HEK293 (cell line): ENCODE data around the gene PDE1C.

Experiments
- CTCF ChIA-PET: fragments of 350-600 bp; formaldehyde crosslinking; extraction: SDS; loops from one replicate; lab custom pipeline; 2021; ENCODE audit warnings: antibody characterized with exemption; lab: Yijun Ruan, JAX
- POLR2A ChIA-PET: fragments of 300-600 bp; formaldehyde crosslinking; extraction: SDS; loops from one replicate; lab custom pipeline; 2020; ENCODE audit warnings: antibody characterized with exemption, inconsistent platforms; lab: Yijun Ruan, JAX
- H3K27ac ChIP-seq: fragments of 200-500 bp; sonication (Bioruptor generic); 2 replicates; pipeline ENCODE4 v1.5.1; 2014; ENCODE audit warnings: low read depth, low read length, control low read depth, inconsistent platforms; ENCODE audit errors: extremely low read depth
- H3K36me3 ChIP-seq, 2 experiments: fragments of 200-500 bp in 1 of 2; sonication (Bioruptor generic) in 1 of 2; 1 replicate in 1 of 2; 2 replicates in 1 of 2; pipeline ENCODE4 v1.5.1; 2014 to 2017; ENCODE audit warnings: inconsistent platforms in 2 of 2, low read length in 2 of 2; ENCODE audit not compliant: control insufficient read depth in 2 of 2, insufficient read depth in 1 of 2
- H3K4me1 ChIP-seq: fragments of 200-500 bp; sonication (Bioruptor generic); 2 replicates; pipeline ENCODE4 v1.5.1; 2014; ENCODE audit warnings: mild to moderate bottlenecking, low read length, inconsistent platforms; ENCODE audit not compliant: control insufficient read depth, insufficient read depth
- H3K4me3 ChIP-seq: 2 replicates; pipeline ENCODE4 v1.5.1; 2011; ENCODE audit warnings: low read depth, mild to moderate bottlenecking, control low read depth, low read length, moderate library complexity
- H3K9me3 ChIP-seq: fragments of 200-500 bp; sonication (Bioruptor generic); 2 replicates; pipeline ENCODE4 v1.5.1; 2014; ENCODE audit warnings: low read depth, low read length, inconsistent platforms; ENCODE audit not compliant: control insufficient read depth, insufficient read depth
- KLF7 ChIP-seq: fragments of 450-650 bp; formaldehyde crosslinking; IDR thresholded peaks from 2 replicates; pipeline ENCODE4 v1.5.1; 2016; ENCODE audit warnings: missing biosample characterization, missing genetic modification characterization, borderline replicate concordance
- OVOL3 ChIP-seq: fragments of 450-650 bp; formaldehyde crosslinking; IDR thresholded peaks from 2 replicates; pipeline ENCODE4 v1.5.1; 2016; ENCODE audit warnings: missing biosample characterization, missing genetic modification characterization
- YY2 ChIP-seq: fragments of 450-650 bp; formaldehyde crosslinking; IDR thresholded peaks from 2 replicates; pipeline ENCODE4 v1.5.1; 2016; ENCODE audit warnings: missing biosample characterization, missing genetic modification characterization
- ZNF157 ChIP-seq: fragments of 450-650 bp; formaldehyde crosslinking; IDR thresholded peaks from 2 replicates; pipeline ENCODE4 v1.5.1; 2016; ENCODE audit warnings: missing biosample characterization, missing genetic modification characterization
- ZNF202 ChIP-seq: fragments of 450-650 bp; formaldehyde crosslinking; IDR thresholded peaks from 2 replicates; pipeline ENCODE4 v1.5.1; 2016; ENCODE audit warnings: missing biosample characterization, missing genetic modification characterization, borderline replicate concordance
- ZNF214 ChIP-seq: fragments of 450-650 bp; formaldehyde crosslinking; IDR thresholded peaks from 2 replicates; pipeline ENCODE4 v1.5.1; 2017; ENCODE audit warnings: missing biosample characterization, mild to moderate bottlenecking, missing genetic modification characterization, borderline replicate concordance
- ZNF266 ChIP-seq: fragments of 450-650 bp; formaldehyde crosslinking; IDR thresholded peaks from 2 replicates; pipeline ENCODE4 v1.5.1; 2016; ENCODE audit warnings: missing biosample characterization, missing genetic modification characterization, low read depth
- ZNF341 ChIP-seq: fragments of 450-650 bp; formaldehyde crosslinking; IDR thresholded peaks from 2 replicates; pipeline ENCODE4; 2016; ENCODE audit warnings: low read depth, missing biosample characterization, missing genetic modification characterization
- ZNF391 ChIP-seq: fragments of 450-650 bp; formaldehyde crosslinking; IDR thresholded peaks from 2 replicates; pipeline ENCODE4 v1.5.1; 2016; ENCODE audit warnings: low read depth, missing biosample characterization, missing genetic modification characterization, borderline replicate concordance
- ZNF600 ChIP-seq: fragments of 450-650 bp; formaldehyde crosslinking; IDR thresholded peaks from 2 replicates; pipeline ENCODE4 v1.5.1; 2016; ENCODE audit warnings: missing biosample characterization, missing genetic modification characterization
- ZNF664 ChIP-seq: fragments of 450-650 bp; formaldehyde crosslinking; IDR thresholded peaks from 2 replicates; pipeline ENCODE4 v1.5.1; 2016; ENCODE audit warnings: missing biosample characterization, missing genetic modification characterization
- ZNF707 ChIP-seq: fragments of 450-650 bp; formaldehyde crosslinking; IDR thresholded peaks from 2 replicates; pipeline ENCODE4 v1.5.1; 2016; ENCODE audit warnings: missing biosample characterization, missing genetic modification characterization
- ZNF747 ChIP-seq: fragments of 450-650 bp; formaldehyde crosslinking; IDR thresholded peaks from 2 replicates; pipeline ENCODE4 v1.5.1; 2016; ENCODE audit warnings: missing biosample characterization, missing genetic modification characterization
- ZNF830 ChIP-seq: fragments of 450-650 bp; IDR thresholded peaks from 2 replicates; pipeline ENCODE4 v1.5.0; 2018; ENCODE audit warnings: missing biosample characterization, missing genetic modification characterization, low read depth, mild to moderate bottlenecking, moderate library complexity
- TF ChIP-seq, protein P1 (sequence below): fragments of 450-650 bp; formaldehyde crosslinking; IDR thresholded peaks from 2 replicates; pipeline ENCODE4 v1.5.1; 2016; ENCODE audit warnings: missing biosample characterization, missing genetic modification characterization
- TF ChIP-seq, protein P2 (sequence below): fragments of 450-650 bp; formaldehyde crosslinking; IDR thresholded peaks from 2 replicates; pipeline ENCODE4 v1.5.1; 2017; ENCODE audit warnings: missing biosample characterization, missing genetic modification characterization
- TF ChIP-seq, protein P3 (sequence below): IDR thresholded peaks from 2 replicates; pipeline ENCODE4 v1.6.1; 2011; ENCODE audit warnings: mild to moderate bottlenecking, low read depth, low read length, borderline replicate concordance
- TF ChIP-seq, protein P4 (sequence below): fragments of 450-650 bp; IDR thresholded peaks from 2 replicates; pipeline ENCODE4 v1.5.1; 2018; ENCODE audit warnings: missing biosample characterization, mild to moderate bottlenecking, missing genetic modification characterization

The PDE1C gene

DNA sequence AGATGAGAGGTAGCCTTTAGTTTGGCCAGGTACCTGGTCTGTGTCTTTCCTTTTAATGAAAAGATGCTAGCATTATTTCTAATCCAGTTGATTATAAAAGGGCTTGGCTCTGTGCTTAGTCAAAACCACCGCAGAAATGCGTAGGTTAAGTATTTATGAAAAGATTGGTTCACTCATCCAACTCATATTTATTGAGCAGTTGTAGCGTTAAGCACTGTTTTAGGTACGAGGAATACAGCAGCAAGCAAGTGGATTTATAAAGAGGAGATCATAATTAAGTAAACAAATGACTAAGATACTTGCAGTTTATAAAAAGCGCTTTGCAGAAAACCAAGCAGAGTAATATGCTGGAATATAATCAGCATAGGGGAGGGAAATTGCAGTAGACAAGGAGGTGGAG is 253.4 kb downstream of the PDE1C start (continued):
- TF ChIP-seq, protein P1, sequence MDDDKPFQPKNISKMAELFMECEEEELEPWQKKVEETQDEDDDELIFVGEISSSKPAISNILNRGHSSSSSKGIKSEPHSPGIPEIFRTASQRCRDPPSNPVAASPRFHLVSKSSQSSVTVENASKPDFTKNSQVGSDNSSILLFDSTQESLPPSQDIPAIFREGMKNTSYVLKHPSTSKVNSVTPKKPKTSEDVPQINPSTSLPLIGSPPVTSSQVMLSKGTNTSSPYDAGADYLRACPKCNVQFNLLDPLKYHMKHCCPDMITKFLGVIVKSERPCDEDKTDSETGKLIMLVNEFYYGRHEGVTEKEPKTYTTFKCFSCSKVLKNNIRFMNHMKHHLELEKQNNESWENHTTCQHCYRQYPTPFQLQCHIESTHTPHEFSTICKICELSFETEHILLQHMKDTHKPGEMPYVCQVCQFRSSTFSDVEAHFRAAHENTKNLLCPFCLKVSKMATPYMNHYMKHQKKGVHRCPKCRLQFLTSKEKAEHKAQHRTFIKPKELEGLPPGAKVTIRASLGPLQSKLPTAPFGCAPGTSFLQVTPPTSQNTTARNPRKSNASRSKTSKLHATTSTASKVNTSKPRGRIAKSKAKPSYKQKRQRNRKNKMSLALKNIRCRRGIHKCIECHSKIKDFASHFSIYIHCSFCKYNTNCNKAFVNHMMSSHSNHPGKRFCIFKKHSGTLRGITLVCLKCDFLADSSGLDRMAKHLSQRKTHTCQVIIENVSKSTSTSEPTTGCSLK (tag by site-specific recombination) = no peak
- no peak for TF ChIP-seq ZNF707 (tag by site-specific recombination)
- TF ChIP-seq ZNF391 (tag by site-specific recombination) = no peak
- no peak for TF ChIP-seq YY2 (tag by site-specific recombination)
- TF ChIP-seq ZNF157 (tag by site-specific recombination) = no peak

DNA sequence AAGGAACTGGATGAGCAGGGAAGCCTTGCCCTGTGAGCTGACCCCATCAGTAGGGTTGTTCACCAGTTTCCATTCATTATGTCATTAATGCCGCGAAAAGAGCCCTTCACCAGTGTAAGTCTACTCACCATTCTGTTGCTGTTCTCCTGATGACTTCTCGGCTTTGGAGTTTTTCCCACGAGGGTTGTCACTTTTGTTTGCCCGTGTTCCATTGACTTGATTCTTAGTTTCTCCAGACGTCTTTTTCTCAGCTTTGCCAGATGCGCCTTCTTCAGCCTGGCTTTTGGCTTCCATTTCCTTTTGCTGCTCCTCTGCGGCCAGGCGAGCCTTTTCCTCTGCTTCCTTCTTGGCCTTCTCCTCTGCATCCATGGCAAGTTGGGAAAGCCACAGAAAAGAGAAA is 254.4 kb downstream of the PDE1C start:
- no peak overlapping the region for H3K4me3 ChIP-seq
- CTCF ChIA-PET = no interaction called here
- POLR2A ChIA-PET = no interaction called here

DNA sequence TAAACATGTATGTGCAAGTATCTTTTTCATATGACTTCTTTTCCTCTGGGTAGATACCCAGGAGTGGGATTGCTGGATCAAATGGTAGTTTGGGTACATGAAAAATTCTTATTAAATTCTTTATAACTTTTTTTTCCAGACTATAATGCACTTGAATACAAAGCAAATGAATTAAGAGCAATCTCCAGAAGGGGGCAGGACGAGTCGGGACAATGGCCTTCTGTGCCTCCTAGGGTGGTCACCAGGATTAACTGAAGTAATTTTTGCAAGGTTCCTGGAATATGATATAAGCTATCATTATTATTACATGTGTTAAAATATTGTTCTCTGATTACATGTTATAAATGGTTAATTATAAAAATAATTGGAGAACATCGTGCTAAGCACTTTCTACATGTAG is 256.0 kb downstream of the PDE1C start:
- CTCF ChIA-PET = no interaction called here
- no peaks in the 10 kb centered on the region for H3K36me3 ChIP-seq

More for the DNA sequence above, 254.4 kb downstream of the PDE1C start:
- TF ChIP-seq, protein P2, sequence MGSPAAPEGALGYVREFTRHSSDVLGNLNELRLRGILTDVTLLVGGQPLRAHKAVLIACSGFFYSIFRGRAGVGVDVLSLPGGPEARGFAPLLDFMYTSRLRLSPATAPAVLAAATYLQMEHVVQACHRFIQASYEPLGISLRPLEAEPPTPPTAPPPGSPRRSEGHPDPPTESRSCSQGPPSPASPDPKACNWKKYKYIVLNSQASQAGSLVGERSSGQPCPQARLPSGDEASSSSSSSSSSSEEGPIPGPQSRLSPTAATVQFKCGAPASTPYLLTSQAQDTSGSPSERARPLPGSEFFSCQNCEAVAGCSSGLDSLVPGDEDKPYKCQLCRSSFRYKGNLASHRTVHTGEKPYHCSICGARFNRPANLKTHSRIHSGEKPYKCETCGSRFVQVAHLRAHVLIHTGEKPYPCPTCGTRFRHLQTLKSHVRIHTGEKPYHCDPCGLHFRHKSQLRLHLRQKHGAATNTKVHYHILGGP (tag by site-specific recombination) = no peak
- TF ChIP-seq ZNF747 = no peak
- TF ChIP-seq ZNF341 (tag by site-specific recombination) = no peak
- no peaks in the 10 kb centered on the region for H3K36me3 ChIP-seq
- H3K27ac ChIP-seq = no peak overlapping the region
- H3K9me3 ChIP-seq = no peaks in the 10 kb centered on the region
- no peaks in the 10 kb centered on the region for H3K4me1 ChIP-seq

DNA sequence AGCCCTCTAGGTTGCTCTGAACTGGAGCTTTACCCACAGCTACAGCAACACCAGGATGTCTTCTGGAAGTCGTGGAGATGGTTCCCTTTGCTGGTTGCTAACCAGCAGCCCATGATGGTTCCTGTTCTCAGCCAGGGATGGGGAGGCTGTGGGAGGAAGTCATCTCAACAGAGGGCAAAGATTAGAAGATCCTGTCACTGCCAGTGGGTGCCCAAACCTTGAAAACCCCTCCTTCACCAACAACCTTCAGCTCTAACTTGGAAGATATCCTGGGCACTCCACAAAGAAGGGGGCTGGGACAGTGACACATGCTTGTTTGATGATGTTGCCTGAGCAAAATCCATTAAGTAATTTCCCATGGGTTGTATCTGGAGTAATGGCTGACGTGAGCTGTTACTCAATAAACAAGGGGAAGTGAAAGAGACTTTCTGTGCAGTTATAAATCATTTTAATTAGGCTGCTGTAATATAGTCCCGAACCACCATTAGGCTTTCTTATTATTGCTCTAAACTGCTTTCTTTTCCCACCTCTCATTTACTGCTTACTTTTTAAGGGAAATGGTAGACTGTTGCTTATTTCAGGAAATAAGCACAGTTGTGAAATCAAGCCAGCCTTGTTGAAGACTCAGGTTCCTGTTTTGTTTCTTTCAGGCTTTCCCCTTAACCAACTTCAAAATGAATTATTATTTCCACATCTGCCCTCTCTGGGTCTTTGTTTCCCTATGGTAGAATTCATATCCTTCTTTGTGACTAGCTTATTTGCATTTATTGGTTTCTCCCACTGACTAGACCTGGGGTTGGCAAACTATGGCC is 258.4 kb downstream of the PDE1C start:
- TF ChIP-seq ZNF202 (tag by site-specific recombination) (no peak), ZNF266 (tag by site-specific recombination) (no peak), KLF7 (tag by site-specific recombination) (no peak)
- TF ChIP-seq, protein P3, sequence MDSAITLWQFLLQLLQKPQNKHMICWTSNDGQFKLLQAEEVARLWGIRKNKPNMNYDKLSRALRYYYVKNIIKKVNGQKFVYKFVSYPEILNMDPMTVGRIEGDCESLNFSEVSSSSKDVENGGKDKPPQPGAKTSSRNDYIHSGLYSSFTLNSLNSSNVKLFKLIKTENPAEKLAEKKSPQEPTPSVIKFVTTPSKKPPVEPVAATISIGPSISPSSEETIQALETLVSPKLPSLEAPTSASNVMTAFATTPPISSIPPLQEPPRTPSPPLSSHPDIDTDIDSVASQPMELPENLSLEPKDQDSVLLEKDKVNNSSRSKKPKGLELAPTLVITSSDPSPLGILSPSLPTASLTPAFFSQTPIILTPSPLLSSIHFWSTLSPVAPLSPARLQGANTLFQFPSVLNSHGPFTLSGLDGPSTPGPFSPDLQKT = no peak
- ChIA-PET POLR2A (no interaction called here), CTCF (interaction anchor here (0.6 kb wide), 1 partner anchor 533 kb away, joined by 3 read pairs; no protein-coding TSS in a partner anchor)
- Histone ChIP-seq H3K4me3 (no peak overlapping the region), H3K9me3 (no peaks in the 10 kb centered on the region), H3K36me3 (no peaks in the 10 kb centered on the region), H3K27ac (no peak overlapping the region), H3K4me1 (no peaks in the 10 kb centered on the region)

More for the DNA sequence above, 256.0 kb downstream of the PDE1C start:
- no peak overlapping the region for H3K27ac ChIP-seq
- no peaks in the 10 kb centered on the region for H3K4me1 ChIP-seq
- no peaks in the 10 kb centered on the region for H3K9me3 ChIP-seq
- TF ChIP-seq, protein P4, sequence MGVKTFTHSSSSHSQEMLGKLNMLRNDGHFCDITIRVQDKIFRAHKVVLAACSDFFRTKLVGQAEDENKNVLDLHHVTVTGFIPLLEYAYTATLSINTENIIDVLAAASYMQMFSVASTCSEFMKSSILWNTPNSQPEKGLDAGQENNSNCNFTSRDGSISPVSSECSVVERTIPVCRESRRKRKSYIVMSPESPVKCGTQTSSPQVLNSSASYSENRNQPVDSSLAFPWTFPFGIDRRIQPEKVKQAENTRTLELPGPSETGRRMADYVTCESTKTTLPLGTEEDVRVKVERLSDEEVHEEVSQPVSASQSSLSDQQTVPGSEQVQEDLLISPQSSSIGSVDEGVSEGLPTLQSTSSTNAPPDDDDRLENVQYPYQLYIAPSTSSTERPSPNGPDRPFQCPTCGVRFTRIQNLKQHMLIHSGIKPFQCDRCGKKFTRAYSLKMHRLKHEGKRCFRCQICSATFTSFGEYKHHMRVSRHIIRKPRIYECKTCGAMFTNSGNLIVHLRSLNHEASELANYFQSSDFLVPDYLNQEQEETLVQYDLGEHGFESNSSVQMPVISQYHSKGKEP = no peak
- no peak for TF ChIP-seq ZNF600
- TF ChIP-seq ZNF664 (tag by site-specific recombination) = no peak
- no peak for TF ChIP-seq OVOL3 (tag by site-specific recombination)
- no peak for TF ChIP-seq ZNF830 (tag by site-specific recombination)
- TF ChIP-seq ZNF214 (tag by site-specific recombination) = no peak
- POLR2A ChIA-PET = no interaction called here
- no peak overlapping the region for H3K4me3 ChIP-seq
